AG10803 (cell line): ENCODE data around the gene LCAT.
"Not testable (repeated sequence)": the region's sequence is repeated elsewhere in the genome, so short reads cannot be mapped to it uniquely, and the experiment has no call there.

ENCODE experiments used
- DNase-seq: peaks from one replicate; pipeline ENCODE4 v3.0.0; 2010; ENCODE audit warnings: low read depth
- H3K4me3 ChIP-seq: 2 replicates; pipeline ENCODE4 v1.5.1; 2011; ENCODE audit warnings: mild to moderate bottlenecking, low read length, control low read depth
- CTCF ChIP-seq: conservative IDR thresholded peaks from 2 replicates; pipeline ENCODE4 v1.5.1; 2011; ENCODE audit warnings: mild to moderate bottlenecking, low read length, control low read depth, inconsistent platforms

The LCAT gene

GRCh38 chr16:67976205-67976604 lies 32.3 kb upstream of the LCAT start:
- TF ChIP-seq CTCF = no peak
- H3K4me3 ChIP-seq = no peak overlapping the region

GRCh38 chr16:67975321-67976105 lies 31.6 kb upstream of the LCAT start:
- DNase-seq = no peak
- TF ChIP-seq CTCF = no peak
- no peak overlapping the region for H3K4me3 ChIP-seq

More at GRCh38 chr16:67976205-67976604, 32.3 kb upstream of the LCAT start:
- DNase-seq = no peak

GRCh38 chr16:67972285-67972684 lies 28.4 kb upstream of the LCAT start:
- not testable (repeated sequence) for DNase-seq, H3K4me3 ChIP-seq

- H3K4me3 ChIP-seq = no peak overlapping the region
- no peak for DNase-seq
- TF ChIP-seq CTCF = no peak
Observed at GRCh38 chr16:67971111-67971510, 27.2 kb upstream of the LCAT start.

- no peak for DNase-seq
- no peak for TF ChIP-seq CTCF
- peak overlapping the region; percentile 72 for H3K4me3 ChIP-seq
Observed at GRCh38 chr16:67969254-67970039, 25.5 kb upstream of the LCAT start.

GRCh38 chr16:67968400-67969253 lies 24.7 kb upstream of the LCAT start, which contains the start of gene SLC12A4:
SLC12A4 (minus strand) TSS chr16:67968637; CDS start chr16:67968553, 84 bp downstream.
- peak within 1 kb of the TSS; percentile 99 for H3K4me3 ChIP-seq
- TF ChIP-seq CTCF = no peak
- DNase-seq = peak; percentile 76

- peak overlapping the region; percentile 99 for H3K4me3 ChIP-seq
- TF ChIP-seq CTCF = no peak
- DNase-seq = peak; percentile 42
Observed at GRCh38 chr16:67967958-67968399, 24.1 kb upstream of the LCAT start.
